A549 (cell line): ENCODE results near the gene RAPGEF5. TPM values are rescaled to one million over a fixed set of nuclear protein-coding genes. Genes with fewer than 3 reads are reported as not detected.

Experiments used
- ATAC-seq, 2 experiments: fragments of 200-7000 bp in 1 of 2; fragments of >200 bp in 1 of 2; cut with Nextera tagmentation in 1 of 2; cut with Tn5 transposase in 1 of 2; 3 replicates each; pipeline versions ENCODE4 v1.8.0 to v1.9.1; 2018 to 2020; ENCODE audit warnings: mild to moderate bottlenecking in 1 of 2, moderate library complexity in 1 of 2
- CTCF ChIA-PET: fragments of 300-600 bp; sonication (Branson Sonifier 250); formaldehyde crosslinking; extraction: SDS; loops from one replicate; lab custom pipeline; 2021; ENCODE audit warnings: antibody characterized with exemption, inconsistent platforms; lab: Yijun Ruan, JAX
- POLR2A ChIA-PET: fragments of 350-600 bp; formaldehyde crosslinking; extraction: SDS; loops from one replicate; lab custom pipeline; 2021; ENCODE audit warnings: antibody characterized with exemption, inconsistent platforms; lab: Yijun Ruan, JAX
- DNase-seq, 2 experiments: peaks; one replicate each; pipeline versions ENCODE4 v3.0.0 to v3.0.0-alpha.2; 2011 to 2016; ENCODE audit warnings: low read depth in 1 of 2, low spot score in 1 of 2
- FAIRE-seq: peaks from 2 replicates; lab custom pipeline; 2011; peaks lifted over from hg19 to GRCh38; lab: Jason Lieb, UNC
- H3K27ac ChIP-seq, 2 experiments: fragments of >200 bp; sonication (Bioruptor Twin); formaldehyde crosslinking; 3 replicates each; pipeline ENCODE4 v1.5.1; 2016 to 2017
- H3K4me1 ChIP-seq: fragments of >200 bp; sonication (Bioruptor Twin); formaldehyde crosslinking; 3 replicates; pipeline ENCODE4 v1.6.1; 2016
- H3K4me2 ChIP-seq: fragments of >200 bp; sonication (Bioruptor Twin); formaldehyde crosslinking; 3 replicates; pipeline ENCODE4 v1.6.1; 2016
- H3K4me3 ChIP-seq: fragments of >200 bp; sonication (Bioruptor Twin); formaldehyde crosslinking; 3 replicates; pipeline ENCODE4 v1.5.1; 2016
- H3K9me3 ChIP-seq: fragments of >200 bp; sonication (Bioruptor Twin); formaldehyde crosslinking; 3 replicates; pipeline ENCODE4 v1.6.1; 2016
- ATOH8 ChIP-seq: fragments of 250-450 bp; sonication (Bioruptor Pico); IDR thresholded peaks from 2 replicates; pipeline ENCODE4 v1.5.0; 2020; ENCODE audit warnings: low read depth, mild to moderate bottlenecking, moderate library complexity
- CBX2 ChIP-seq: fragments of 200-600 bp; sonication (generic); IDR thresholded peaks from 2 replicates; pipeline ENCODE4 v1.6.1; 2016; ENCODE audit warnings: low read depth, mild to moderate bottlenecking, borderline replicate concordance
- E2F6 ChIP-seq: IDR thresholded peaks from 2 replicates; pipeline ENCODE4 v1.6.1; 2012; ENCODE audit warnings: low read depth, borderline replicate concordance
- EHF ChIP-seq: fragments of 250-450 bp; sonication (Bioruptor Pico); IDR thresholded peaks from 2 replicates; pipeline ENCODE4 v1.5.0; 2020; ENCODE audit warnings: mild to moderate bottlenecking
- EHMT2 ChIP-seq: fragments of 200-600 bp; sonication (generic); IDR thresholded peaks from 2 replicates; pipeline ENCODE4 v1.6.1; 2016; ENCODE audit warnings: antibody characterized with exemption, low read depth, mild to moderate bottlenecking, moderate library complexity
- FOXS1 ChIP-seq: fragments of 250-450 bp; sonication (Bioruptor Pico); IDR thresholded peaks from 2 replicates; pipeline ENCODE4 v1.5.0; 2020; ENCODE audit warnings: mild to moderate bottlenecking, moderate library complexity
- GATA3 ChIP-seq: IDR thresholded peaks from 2 replicates; pipeline ENCODE4 v1.6.1; 2012; ENCODE audit warnings: borderline replicate concordance
- HEYL ChIP-seq: fragments of 250-450 bp; sonication (Bioruptor Pico); IDR thresholded peaks from 2 replicates; pipeline ENCODE4 v1.8.0; 2021; ENCODE audit warnings: mild to moderate bottlenecking, moderate library complexity
- HMGXB4 ChIP-seq: fragments of 250-450 bp; sonication (Bioruptor Pico); IDR thresholded peaks from 2 replicates; pipeline ENCODE4 v1.5.0; 2021; ENCODE audit warnings: mild to moderate bottlenecking, moderate library complexity, borderline replicate concordance
- HOXA7 ChIP-seq: fragments of 250-450 bp; sonication (Bioruptor Pico); IDR thresholded peaks from 2 replicates; pipeline ENCODE4 v1.5.0; 2020; ENCODE audit warnings: mild to moderate bottlenecking, moderate library complexity
- HOXB13 ChIP-seq: fragments of 250-450 bp; sonication (Bioruptor Pico); IDR thresholded peaks from 2 replicates; pipeline ENCODE4 v1.5.0; 2020; ENCODE audit warnings: low read depth, mild to moderate bottlenecking, moderate library complexity
- HOXB5 ChIP-seq: fragments of 250-450 bp; sonication (Bioruptor Pico); IDR thresholded peaks from 2 replicates; pipeline ENCODE4 v1.5.0; 2020; ENCODE audit warnings: mild to moderate bottlenecking, moderate library complexity
- JUNB ChIP-seq: fragments of >200 bp; sonication (Bioruptor Twin); formaldehyde crosslinking; IDR thresholded peaks from 2 replicates; pipeline ENCODE4 v1.6.1; 2016
- KDM1A ChIP-seq: fragments of 200-600 bp; sonication (generic); IDR thresholded peaks from 2 replicates; pipeline ENCODE4 v1.6.1; 2016; ENCODE audit warnings: low read depth, mild to moderate bottlenecking
- KDM5A ChIP-seq: fragments of 200-600 bp; sonication (generic); IDR thresholded peaks from 2 replicates; pipeline ENCODE4 v1.6.1; 2016; ENCODE audit warnings: antibody characterized with exemption, mild to moderate bottlenecking
- MAFK ChIP-seq: fragments of 450-650 bp; IDR thresholded peaks from 2 replicates; pipeline ENCODE4 v1.6.1; 2014; ENCODE audit not compliant: partially characterized antibody
- MAZ ChIP-seq: fragments of 150-350 bp; IDR thresholded peaks from 2 replicates; pipeline ENCODE4 v1.6.1; 2014; ENCODE audit warnings: antibody characterized with exemption, low read depth, low read length, borderline replicate concordance
- NFE2L2 ChIP-seq: fragments of 150-350 bp; conservative IDR thresholded peaks from 2 replicates; pipeline ENCODE4 v1.6.1; 2014; ENCODE audit warnings: low read length
- NPAS2 ChIP-seq: fragments of 250-450 bp; sonication (Bioruptor Pico); IDR thresholded peaks from 2 replicates; pipeline ENCODE4 v1.8.0; 2022; ENCODE audit warnings: mild to moderate bottlenecking, moderate library complexity, borderline replicate concordance
- NR3C1 ChIP-seq: fragments of >200 bp; sonication (Bioruptor Twin); formaldehyde crosslinking; IDR thresholded peaks from 3 replicates; pipeline ENCODE4 v1.6.1; 2017
- PHF8 ChIP-seq: fragments of 200-600 bp; sonication (generic); IDR thresholded peaks from 2 replicates; pipeline ENCODE4 v1.6.1; 2016; ENCODE audit warnings: low read depth, mild to moderate bottlenecking, antibody characterized with exemption, moderate library complexity, borderline replicate concordance
- POLR2A ChIP-seq: IDR thresholded peaks from 2 replicates; pipeline ENCODE4 v1.6.1; 2012; ENCODE audit warnings: mild to moderate bottlenecking, low read length
- RAD21 ChIP-seq, 2 experiments: fragments of >200 bp in 1 of 2; sonication (Bioruptor Twin) in 1 of 2; formaldehyde crosslinking in 1 of 2; IDR thresholded peaks in 1 of 2; conservative IDR thresholded peaks in 1 of 2; 2 replicates in 1 of 2; 3 replicates in 1 of 2; pipeline ENCODE4 v1.6.1; 2012 to 2018; ENCODE audit warnings: inconsistent platforms in 1 of 2
- RARB ChIP-seq: fragments of 250-450 bp; sonication (Bioruptor Pico); IDR thresholded peaks from 2 replicates; pipeline ENCODE4 v1.8.0; 2021; ENCODE audit warnings: mild to moderate bottlenecking, moderate library complexity
- RFX5 ChIP-seq: fragments of 450-650 bp; IDR thresholded peaks from 2 replicates; pipeline ENCODE4 v1.7.1; 2014; ENCODE audit warnings: antibody characterized with exemption, mild to moderate bottlenecking, moderate library complexity
- RNF2 ChIP-seq: fragments of 200-600 bp; sonication (generic); IDR thresholded peaks from 2 replicates; pipeline ENCODE4 v1.6.1; 2016; ENCODE audit warnings: low read depth, mild to moderate bottlenecking, antibody characterized with exemption, moderate library complexity, borderline replicate concordance
- TFCP2L1 ChIP-seq: fragments of 250-450 bp; sonication (Bioruptor Pico); IDR thresholded peaks from 2 replicates; pipeline ENCODE4 v1.5.0; 2021; ENCODE audit warnings: mild to moderate bottlenecking
- ZFP36 ChIP-seq: fragments of 450-650 bp; IDR thresholded peaks from 2 replicates; pipeline ENCODE4 v1.6.1; 2014; ENCODE audit warnings: borderline replicate concordance; ENCODE audit not compliant: partially characterized antibody
- WGBS: methylation state at CpG from one replicate; pipeline ENCODE4 v1.1.6; 2017; ENCODE audit errors: missing lambda C conversion rate; 5-methylcytosine and 5-hydroxymethylcytosine counted together
- polyA plus RNA-seq, 4 experiments: library from polyadenylated mRNA; depleted of rRNA in 3 of 4; stranded (reverse); fragments of >200 nt; fragmentation: RNase III in 1 of 4; extraction: RNeasy Plus Mini Kit Qiagen cat#74134 plus additional on column Dnase treatment in 1 of 4; gene quantifications; 2 replicates in 3 of 4; 3 replicates in 1 of 4; pipeline ENCODE4 v1.2.3, GENCODE V29; 2011 to 2017
- TF ChIP-seq, protein P1 (sequence below): fragments of >200 bp; sonication (Bioruptor Twin); formaldehyde crosslinking; IDR thresholded peaks from 2 replicates; pipeline ENCODE4 v1.6.1; 2016
- TF ChIP-seq, protein P2 (sequence below): fragments of >200 bp; sonication (Bioruptor Twin); formaldehyde crosslinking; IDR thresholded peaks from 3 replicates; pipeline ENCODE4 v1.6.1; 2016
- TF ChIP-seq, protein P3 (sequence below): IDR thresholded peaks from 2 replicates; pipeline ENCODE4 v1.6.1; 2012

RAPGEF5 gene
- polyA plus RNA-seq, 2 of the 4 experiments (the other 2 are of a cell fraction), result 0.03 to 0.14 TPM

GRCh38 chr7:22187691-22188348 is 169.1 kb downstream of the RAPGEF5 start:
- no peak for FAIRE-seq
- ATAC-seq, result no peak
- 31% methylated on average over 6 of the region's 6 CpGs for WGBS
- Histone ChIP-seq H3K4me2 (no peak overlapping the region), H3K27ac (no peak overlapping the region), H3K9me3 (no peaks in the 10 kb centered on the region), H3K4me3 (no peak overlapping the region), H3K4me1 (no peaks in the 10 kb centered on the region)
- POLR2A ChIA-PET, result no interaction called here
- DNase-seq, result no peak
- TF ChIP-seq, protein P1, sequence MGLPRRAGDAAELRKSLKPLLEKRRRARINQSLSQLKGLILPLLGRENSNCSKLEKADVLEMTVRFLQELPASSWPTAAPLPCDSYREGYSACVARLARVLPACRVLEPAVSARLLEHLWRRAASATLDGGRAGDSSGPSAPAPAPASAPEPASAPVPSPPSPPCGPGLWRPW, result no peak
- TF ChIP-seq KDM5A (no peak), RNF2 (no peak), HEYL (CRISPR knock-in tag) (no peak), NR3C1 (no peak), MAZ (no peak), EHF (no peak), FOXS1 (no peak), RARB (no peak), NPAS2 (CRISPR knock-in tag) (no peak), ATOH8 (CRISPR knock-in tag) (no peak), HOXB5 (no peak), E2F6 (no peak), HOXA7 (CRISPR knock-in tag) (no peak), RAD21 (conservative IDR thresholded peaks at IDR 0.05 in 1 of 2, IDR thresholded peaks at IDR 0.05 in 1 of 2) (no peak), HOXB13 (CRISPR knock-in tag) (no peak), RFX5 (no peak), KDM1A (no peak)
- TF ChIP-seq, protein P2, sequence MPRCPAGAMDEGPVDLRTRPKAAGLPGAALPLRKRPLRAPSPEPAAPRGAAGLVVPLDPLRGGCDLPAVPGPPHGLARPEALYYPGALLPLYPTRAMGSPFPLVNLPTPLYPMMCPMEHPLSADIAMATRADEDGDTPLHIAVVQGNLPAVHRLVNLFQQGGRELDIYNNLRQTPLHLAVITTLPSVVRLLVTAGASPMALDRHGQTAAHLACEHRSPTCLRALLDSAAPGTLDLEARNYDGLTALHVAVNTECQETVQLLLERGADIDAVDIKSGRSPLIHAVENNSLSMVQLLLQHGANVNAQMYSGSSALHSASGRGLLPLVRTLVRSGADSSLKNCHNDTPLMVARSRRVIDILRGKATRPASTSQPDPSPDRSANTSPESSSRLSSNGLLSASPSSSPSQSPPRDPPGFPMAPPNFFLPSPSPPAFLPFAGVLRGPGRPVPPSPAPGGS, result no peak
- CTCF ChIA-PET, result no interaction called here

DNA sequence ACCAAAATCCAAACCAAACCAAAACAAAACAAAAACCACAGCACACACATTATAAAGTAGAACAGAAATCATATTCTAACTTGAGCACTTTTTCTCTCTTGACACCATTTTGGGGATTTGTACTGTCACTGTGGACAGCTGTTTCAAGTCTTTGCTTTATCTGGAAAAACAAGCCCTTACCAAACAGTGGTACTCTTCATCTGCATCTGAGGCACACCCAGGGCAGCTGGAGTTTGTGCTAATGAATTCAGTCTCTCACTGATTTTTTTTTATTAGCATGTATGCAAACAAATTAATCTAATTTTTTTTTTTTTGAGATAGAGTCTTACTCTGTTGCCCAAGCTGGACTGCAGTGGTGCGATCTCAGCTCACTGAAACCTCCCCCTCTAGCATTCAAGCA is 171.4 kb downstream of the RAPGEF5 start:
- H3K9me3 ChIP-seq, result no peaks in the 10 kb centered on the region
- 14% methylated on average over 1 of the region's 1 CpG for WGBS
- ATAC-seq (no peak), DNase-seq (no peak), FAIRE-seq (no peak)
- H3K27ac ChIP-seq, result no peak overlapping the region
- H3K4me2 ChIP-seq, result no peak overlapping the region
- no peaks in the 10 kb centered on the region for H3K4me1 ChIP-seq
- ChIA-PET POLR2A (no interaction called here), CTCF (interaction anchor here (0.5 kb wide), 1 partner anchor 671 kb away, joined by 3 read pairs; no protein-coding TSS in a partner anchor)
- no peak overlapping the region for H3K4me3 ChIP-seq
- TF ChIP-seq POLR2A (no peak), CBX2 (no peak), EHMT2 (no peak), TFCP2L1 (CRISPR knock-in tag) (no peak), HMGXB4 (CRISPR knock-in tag) (no peak), ZFP36 (no peak), GATA3 (no peak), NFE2L2 (no peak), PHF8 (no peak), HOXB13 (CRISPR knock-in tag) (no peak), E2F6 (no peak), ATOH8 (CRISPR knock-in tag) (no peak), JUNB (no peak), RAD21 (conservative IDR thresholded peaks at IDR 0.05 in 1 of 2, IDR thresholded peaks at IDR 0.05 in 1 of 2) (no peak), MAFK (no peak), RNF2 (no peak)
- TF ChIP-seq, protein P3, sequence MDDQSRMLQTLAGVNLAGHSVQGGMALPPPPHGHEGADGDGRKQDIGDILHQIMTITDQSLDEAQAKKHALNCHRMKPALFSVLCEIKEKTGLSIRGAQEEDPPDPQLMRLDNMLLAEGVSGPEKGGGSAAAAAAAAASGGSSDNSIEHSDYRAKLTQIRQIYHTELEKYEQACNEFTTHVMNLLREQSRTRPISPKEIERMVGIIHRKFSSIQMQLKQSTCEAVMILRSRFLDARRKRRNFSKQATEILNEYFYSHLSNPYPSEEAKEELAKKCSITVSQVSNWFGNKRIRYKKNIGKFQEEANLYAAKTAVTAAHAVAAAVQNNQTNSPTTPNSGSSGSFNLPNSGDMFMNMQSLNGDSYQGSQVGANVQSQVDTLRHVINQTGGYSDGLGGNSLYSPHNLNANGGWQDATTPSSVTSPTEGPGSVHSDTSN, result no peak
